Measurements from ENCODE around the gene ECE1. TPM values are rescaled to one million over a fixed set of nuclear protein-coding genes. Genes with fewer than 3 reads are reported as not detected.

Gene ECE1
- total and polyA plus RNA-seq, 2 of the 13 experiments (the other 11 are each of a cell fraction or from before 2014, with no cell fraction given): 13.5 to 21.2 TPM

- TF ChIP-seq ZNF740 (CRISPR knock-in tag; IDR thresholded peaks at IDR 0.05): no peak
- no peak for TF ChIP-seq SOX5 (CRISPR knock-in tag; IDR thresholded peaks at IDR 0.05; ENCODE audit: borderline replicate concordance)
- 0 out of 2 replicates have a peak, but pooled peaks have one; percentile 17 for TF ChIP-seq FOSL2 (CRISPR knock-in tag; IDR thresholded peaks at IDR 0.05)
- TF ChIP-seq ARNT2 (CRISPR knock-in tag; IDR thresholded peaks at IDR 0.05; ENCODE audit: low read depth): no peak
- TF ChIP-seq HIC2 (CRISPR knock-in tag; IDR thresholded peaks at IDR 0.05; ENCODE audit: low read depth): no peak
- TF ChIP-seq ZBTB42 (CRISPR knock-in tag; IDR thresholded peaks at IDR 0.05): 0 out of 2 replicates have a peak, but pooled peaks have one; percentile 49
- no peak for TF ChIP-seq NR2F6 (IDR thresholded peaks at IDR 0.05)
- TF ChIP-seq NR2F6 (CRISPR knock-in tag; IDR thresholded peaks at IDR 0.05): peak; percentile 57
- no peak for TF ChIP-seq ZBTB3 (CRISPR knock-in tag; IDR thresholded peaks at IDR 0.05; ENCODE audit: borderline replicate concordance, low read depth)
- TF ChIP-seq PATZ1 (CRISPR knock-in tag; IDR thresholded peaks at IDR 0.05): peak; percentile 39
- TF ChIP-seq MXD3 (CRISPR knock-in tag; IDR thresholded peaks at IDR 0.05): no peak
- TF ChIP-seq NFAT5 (CRISPR knock-in tag; IDR thresholded peaks at IDR 0.05): no peak
- 0 out of 2 replicates have a peak, but pooled peaks have one; percentile 14 for TF ChIP-seq NCOA2 (CRISPR knock-in tag; IDR thresholded peaks at IDR 0.05)
- TF ChIP-seq ATF6 (CRISPR knock-in tag; conservative IDR thresholded peaks at IDR 0.05): no peak
- no peak for TF ChIP-seq HOXD1 (CRISPR knock-in tag; IDR thresholded peaks at IDR 0.05)
- no peak for TF ChIP-seq ZFP37 (CRISPR knock-in tag; IDR thresholded peaks at IDR 0.05; ENCODE audit: borderline replicate concordance)
These were observed 32.8 kb upstream of the ECE1 start (continued) for GRCh38 chr1:21323091-21323490.

Data from HepG2 (cell line).